ENCODE measurements around the gene SHB.

GRCh38 chr9:38033941-38034340 lies 35.1 kb downstream of the SHB start:
- TF ChIP-seq CTCF (conservative IDR thresholded peaks at IDR 0.05; ENCODE audit: low read length) (no peak), EZH2phosphoT487 (IDR thresholded peaks at IDR 0.05; ENCODE audit: borderline replicate concordance, low read depth, low read length) (no peak)
